OCI-LY7 (cell line): Measurements from ENCODE around the gene DBN1.

Experiments used
- EZH2phosphoT487 ChIP-seq: fragments of 200-600 bp; sonication (generic); IDR thresholded peaks from 2 replicates; pipeline ENCODE4 v1.6.1; 2018; ENCODE audit warnings: low read depth, borderline replicate concordance, mild to moderate bottlenecking, mixed run types, antibody characterized with exemption, low read length, moderate library complexity, mixed read lengths
- TF ChIP-seq, protein P1 (sequence below): fragments of 200-600 bp; sonication (generic); conservative IDR thresholded peaks from 2 replicates; pipeline ENCODE4 v1.5.1; 2014; ENCODE audit warnings: mild to moderate bottlenecking, antibody characterized with exemption, low read length, moderate library complexity, mixed read lengths

GRCh38 chr5:177515580-177515979 is 42.1 kb upstream of the DBN1 start:
- TF ChIP-seq, protein P1, sequence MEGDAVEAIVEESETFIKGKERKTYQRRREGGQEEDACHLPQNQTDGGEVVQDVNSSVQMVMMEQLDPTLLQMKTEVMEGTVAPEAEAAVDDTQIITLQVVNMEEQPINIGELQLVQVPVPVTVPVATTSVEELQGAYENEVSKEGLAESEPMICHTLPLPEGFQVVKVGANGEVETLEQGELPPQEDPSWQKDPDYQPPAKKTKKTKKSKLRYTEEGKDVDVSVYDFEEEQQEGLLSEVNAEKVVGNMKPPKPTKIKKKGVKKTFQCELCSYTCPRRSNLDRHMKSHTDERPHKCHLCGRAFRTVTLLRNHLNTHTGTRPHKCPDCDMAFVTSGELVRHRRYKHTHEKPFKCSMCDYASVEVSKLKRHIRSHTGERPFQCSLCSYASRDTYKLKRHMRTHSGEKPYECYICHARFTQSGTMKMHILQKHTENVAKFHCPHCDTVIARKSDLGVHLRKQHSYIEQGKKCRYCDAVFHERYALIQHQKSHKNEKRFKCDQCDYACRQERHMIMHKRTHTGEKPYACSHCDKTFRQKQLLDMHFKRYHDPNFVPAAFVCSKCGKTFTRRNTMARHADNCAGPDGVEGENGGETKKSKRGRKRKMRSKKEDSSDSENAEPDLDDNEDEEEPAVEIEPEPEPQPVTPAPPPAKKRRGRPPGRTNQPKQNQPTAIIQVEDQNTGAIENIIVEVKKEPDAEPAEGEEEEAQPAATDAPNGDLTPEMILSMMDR: no peak
- TF ChIP-seq EZH2phosphoT487: no peak
